HepG2 (cell line): Measurements from ENCODE around the gene STX5. TPM values are rescaled to one million over a fixed set of nuclear protein-coding genes. Genes with fewer than 3 reads are reported as not detected.

Experiments
- BRD4 ChIP-seq: sonication (generic); formaldehyde crosslinking; IDR thresholded peaks from 2 replicates; pipeline ENCODE4 v1.4.0; 2020; ENCODE audit warnings: missing genetic modification reagents
- GPN1 ChIP-seq: sonication (generic); formaldehyde crosslinking; IDR thresholded peaks from 2 replicates; pipeline ENCODE4 v1.5.1; 2020; ENCODE audit warnings: missing genetic modification reagents, borderline replicate concordance
- NR3C1 ChIP-seq: sonication (generic); formaldehyde crosslinking; IDR thresholded peaks from 2 replicates; pipeline ENCODE4 v1.4.0; 2020; ENCODE audit warnings: missing genetic modification reagents
- RAD51 ChIP-seq: fragments of 450-650 bp; IDR thresholded peaks from 2 replicates; pipeline ENCODE4 v1.6.1; 2016; ENCODE audit warnings: borderline replicate concordance
- RBAK ChIP-seq: sonication (generic); formaldehyde crosslinking; IDR thresholded peaks from 2 replicates; pipeline ENCODE4 v1.5.1; 2020; ENCODE audit warnings: mild to moderate bottlenecking, missing genetic modification reagents
- RBFOX2 ChIP-seq: fragments of 200-400 bp; formaldehyde crosslinking; IDR thresholded peaks from 2 replicates; pipeline ENCODE4 v1.6.1; 2017; ENCODE audit warnings: low read depth, mild to moderate bottlenecking, low read length
- SNAI1 ChIP-seq: sonication (generic); formaldehyde crosslinking; IDR thresholded peaks from 2 replicates; pipeline ENCODE4 v1.5.0; 2020; ENCODE audit warnings: mild to moderate bottlenecking, missing genetic modification reagents, borderline replicate concordance
- ZKSCAN5 ChIP-seq: sonication (generic); formaldehyde crosslinking; IDR thresholded peaks from 2 replicates; pipeline ENCODE4 v1.5.1; 2020; ENCODE audit warnings: mild to moderate bottlenecking, missing genetic modification reagents
- ZNF10 ChIP-seq: sonication (generic); formaldehyde crosslinking; IDR thresholded peaks from 2 replicates; pipeline ENCODE4 v1.4.0; 2020; ENCODE audit warnings: mild to moderate bottlenecking, low read depth, missing genetic modification reagents, borderline replicate concordance
- ZNF101 ChIP-seq: sonication (generic); formaldehyde crosslinking; IDR thresholded peaks from 2 replicates; pipeline ENCODE4 v1.4.0; 2020; ENCODE audit warnings: mild to moderate bottlenecking, low read depth, missing genetic modification reagents, borderline replicate concordance
- ZNF12 ChIP-seq: sonication (generic); formaldehyde crosslinking; IDR thresholded peaks from 2 replicates; pipeline ENCODE4 v1.5.0; 2020; ENCODE audit warnings: missing genetic modification reagents
- ZNF329 ChIP-seq: sonication (generic); formaldehyde crosslinking; IDR thresholded peaks from 2 replicates; pipeline ENCODE4 v1.9.0; 2021; ENCODE audit warnings: low read depth, mild to moderate bottlenecking, missing genetic modification reagents
- ZNF33A ChIP-seq: sonication (generic); formaldehyde crosslinking; IDR thresholded peaks from 2 replicates; pipeline ENCODE4 v1.5.1; 2020; ENCODE audit warnings: missing genetic modification reagents, mild to moderate bottlenecking, moderate library complexity, borderline replicate concordance
- ZNF343 ChIP-seq: sonication (generic); formaldehyde crosslinking; IDR thresholded peaks from 2 replicates; pipeline ENCODE4 v1.4.0; 2020; ENCODE audit warnings: mild to moderate bottlenecking, missing genetic modification reagents
- ZNF350 ChIP-seq: sonication (generic); formaldehyde crosslinking; IDR thresholded peaks from 2 replicates; pipeline ENCODE4 v1.4.0; 2020; ENCODE audit warnings: mild to moderate bottlenecking, low read depth, missing genetic modification reagents, borderline replicate concordance
- ZSCAN31 ChIP-seq: sonication (generic); formaldehyde crosslinking; IDR thresholded peaks from 2 replicates; pipeline ENCODE4 v1.5.0; 2020; ENCODE audit warnings: low read depth, mild to moderate bottlenecking, missing genetic modification reagents
- polyA plus RNA-seq, 8 experiments: library from polyadenylated mRNA; depleted of rRNA in 3 of 8; stranded (reverse) in 7 of 8; unstranded in 1 of 8; fragments of >200 nt; fragmentation: Illumina TruSeq in 4 of 8; extraction: Trizol in 4 of 8; gene quantifications; 2 replicates each; pipeline versions ENCODE4 v1.2.1 to v1.2.3, GENCODE V29; 2011 to 2016; ENCODE audit warnings: low read depth in 4 of 8, missing spikeins in 1 of 8, mixed read lengths in 1 of 8; ENCODE audit not compliant: insufficient read depth in 1 of 8
- total RNA-seq, 5 experiments: library from RNA; depleted of rRNA; stranded (reverse); fragments of >200 nt; fragmentation: Illumina TruSeq; extraction: Trizol; gene quantifications; 2 replicates each; pipeline ENCODE4 v1.2.3, GENCODE V29; 2016; ENCODE audit warnings: low read depth in 1 of 5
- TF ChIP-seq, protein P1 (sequence below): sonication (generic); formaldehyde crosslinking; IDR thresholded peaks from 2 replicates; pipeline ENCODE4 v1.4.0; 2020; ENCODE audit warnings: missing genetic modification reagents
- TF ChIP-seq, protein P2 (sequence below): sonication (generic); formaldehyde crosslinking; IDR thresholded peaks from 2 replicates; pipeline ENCODE4 v1.5.0; 2020; ENCODE audit warnings: missing genetic modification reagents
- TF ChIP-seq, protein P3 (sequence below), 2 experiments: sonication (generic) in 1 of 2; formaldehyde crosslinking in 1 of 2; IDR thresholded peaks; 2 replicates each; pipeline versions ENCODE4 v1.4.0 to v1.6.1; 2018 to 2020; ENCODE audit warnings: missing genetic modification reagents in 2 of 2, borderline replicate concordance in 1 of 2, low read depth in 1 of 2, mild to moderate bottlenecking in 1 of 2, missing biosample characterization in 1 of 2
- TF ChIP-seq, protein P4 (sequence below): IDR thresholded peaks from 2 replicates; pipeline ENCODE4 v1.6.1; 2016; ENCODE audit warnings: low read depth

The STX5 gene
- total and polyA plus RNA-seq, 2 of the 13 experiments (the other 11 are each of a cell fraction or from before 2014, with no cell fraction given) = 26.9 to 30.0 TPM

DNA sequence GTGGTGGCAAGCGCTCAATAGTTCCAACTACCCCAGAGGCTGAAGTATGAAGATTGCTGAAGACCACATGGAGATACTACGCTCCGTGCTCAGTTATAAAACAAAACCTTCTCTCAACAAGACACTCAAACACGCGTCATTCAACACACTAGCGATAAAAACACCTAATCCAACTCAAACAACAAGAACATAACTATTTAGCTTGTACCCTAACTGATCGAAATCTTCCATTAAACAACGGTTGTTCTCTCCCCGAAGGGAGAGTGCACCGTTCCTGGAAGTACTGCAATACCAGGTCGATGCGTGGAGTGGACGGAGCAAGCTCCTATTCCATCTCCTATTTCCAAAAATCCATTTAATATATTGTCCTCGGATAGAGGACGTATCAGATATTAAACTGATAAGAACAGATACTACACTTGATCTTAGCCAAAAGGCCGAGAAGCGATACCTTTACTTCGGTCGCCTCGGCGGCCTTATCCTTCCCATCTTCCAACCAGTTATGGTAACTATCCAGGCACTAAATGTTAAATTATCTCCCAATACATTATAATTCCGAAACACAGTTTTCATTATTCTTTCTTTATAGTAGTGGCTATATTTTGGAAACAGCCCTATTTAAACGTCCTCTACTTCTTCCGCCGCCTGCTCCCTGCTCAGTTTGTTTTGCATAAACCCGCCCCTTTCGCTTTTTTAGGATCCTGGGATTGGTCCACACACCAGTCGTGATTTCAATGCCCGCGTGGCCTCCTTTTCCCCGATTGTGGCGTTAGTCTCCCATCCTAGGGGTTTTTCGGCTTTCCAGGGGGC is 9.7 kb upstream of the STX5 start (continued):
- peak; percentile 79 for TF ChIP-seq ZNF12 (CRISPR knock-in tag)
- TF ChIP-seq RBFOX2 = peak; percentile 91
- no peak for TF ChIP-seq RAD51
- TF ChIP-seq ZNF329 (CRISPR knock-in tag) = peak; percentile 90
- no peak for TF ChIP-seq SNAI1 (CRISPR knock-in tag)
- TF ChIP-seq, protein P1, sequence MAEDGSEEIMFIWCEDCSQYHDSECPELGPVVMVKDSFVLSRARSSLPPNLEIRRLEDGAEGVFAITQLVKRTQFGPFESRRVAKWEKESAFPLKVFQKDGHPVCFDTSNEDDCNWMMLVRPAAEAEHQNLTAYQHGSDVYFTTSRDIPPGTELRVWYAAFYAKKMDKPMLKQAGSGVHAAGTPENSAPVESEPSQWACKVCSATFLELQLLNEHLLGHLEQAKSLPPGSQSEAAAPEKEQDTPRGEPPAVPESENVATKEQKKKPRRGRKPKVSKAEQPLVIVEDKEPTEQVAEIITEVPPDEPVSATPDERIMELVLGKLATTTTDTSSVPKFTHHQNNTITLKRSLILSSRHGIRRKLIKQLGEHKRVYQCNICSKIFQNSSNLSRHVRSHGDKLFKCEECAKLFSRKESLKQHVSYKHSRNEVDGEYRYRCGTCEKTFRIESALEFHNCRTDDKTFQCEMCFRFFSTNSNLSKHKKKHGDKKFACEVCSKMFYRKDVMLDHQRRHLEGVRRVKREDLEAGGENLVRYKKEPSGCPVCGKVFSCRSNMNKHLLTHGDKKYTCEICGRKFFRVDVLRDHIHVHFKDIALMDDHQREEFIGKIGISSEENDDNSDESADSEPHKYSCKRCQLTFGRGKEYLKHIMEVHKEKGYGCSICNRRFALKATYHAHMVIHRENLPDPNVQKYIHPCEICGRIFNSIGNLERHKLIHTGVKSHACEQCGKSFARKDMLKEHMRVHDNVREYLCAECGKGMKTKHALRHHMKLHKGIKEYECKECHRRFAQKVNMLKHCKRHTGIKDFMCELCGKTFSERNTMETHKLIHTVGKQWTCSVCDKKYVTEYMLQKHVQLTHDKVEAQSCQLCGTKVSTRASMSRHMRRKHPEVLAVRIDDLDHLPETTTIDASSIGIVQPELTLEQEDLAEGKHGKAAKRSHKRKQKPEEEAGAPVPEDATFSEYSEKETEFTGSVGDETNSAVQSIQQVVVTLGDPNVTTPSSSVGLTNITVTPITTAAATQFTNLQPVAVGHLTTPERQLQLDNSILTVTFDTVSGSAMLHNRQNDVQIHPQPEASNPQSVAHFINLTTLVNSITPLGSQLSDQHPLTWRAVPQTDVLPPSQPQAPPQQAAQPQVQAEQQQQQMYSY (CRISPR knock-in tag) = peak; percentile 76; the same call in 1 of the 2 replicates
- TF ChIP-seq, protein P2, sequence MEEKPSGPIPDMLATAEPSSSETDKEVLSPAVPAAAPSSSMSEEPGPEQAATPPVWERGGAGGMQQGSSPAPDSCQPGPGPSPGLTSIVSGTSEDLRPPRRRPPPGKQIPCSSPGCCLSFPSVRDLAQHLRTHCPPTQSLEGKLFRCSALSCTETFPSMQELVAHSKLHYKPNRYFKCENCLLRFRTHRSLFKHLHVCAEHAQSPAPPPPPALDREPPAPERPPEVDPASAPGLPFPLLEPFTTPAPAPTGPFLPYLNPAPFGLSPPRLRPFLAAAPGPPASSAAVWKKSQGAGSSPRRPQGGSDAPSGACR (CRISPR knock-in tag) = peak; percentile 77; the same call in 1 of the 2 replicates
- TF ChIP-seq, protein P3, sequence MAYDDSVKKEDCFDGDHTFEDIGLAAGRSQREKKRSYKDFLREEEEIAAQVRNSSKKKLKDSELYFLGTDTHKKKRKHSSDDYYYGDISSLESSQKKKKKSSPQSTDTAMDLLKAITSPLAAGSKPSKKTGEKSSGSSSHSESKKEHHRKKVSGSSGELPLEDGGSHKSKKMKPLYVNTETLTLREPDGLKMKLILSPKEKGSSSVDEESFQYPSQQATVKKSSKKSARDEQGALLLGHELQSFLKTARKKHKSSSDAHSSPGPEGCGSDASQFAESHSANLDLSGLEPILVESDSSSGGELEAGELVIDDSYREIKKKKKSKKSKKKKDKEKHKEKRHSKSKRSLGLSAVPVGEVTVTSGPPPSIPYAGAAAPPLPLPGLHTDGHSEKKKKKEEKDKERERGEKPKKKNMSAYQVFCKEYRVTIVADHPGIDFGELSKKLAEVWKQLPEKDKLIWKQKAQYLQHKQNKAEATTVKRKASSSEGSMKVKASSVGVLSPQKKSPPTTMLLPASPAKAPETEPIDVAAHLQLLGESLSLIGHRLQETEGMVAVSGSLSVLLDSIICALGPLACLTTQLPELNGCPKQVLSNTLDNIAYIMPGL (CRISPR knock-in tag; IDR thresholded peaks at IDR 0.05; ENCODE audit: borderline replicate concordance in 1 of 2, low read depth in 1 of 2) = peak in 1 of 2 experiments; percentile 82; a peak in 2 of 4 replicates
- no peak; the same call in 1 of the 2 replicates for TF ChIP-seq ZKSCAN5 (CRISPR knock-in tag)
- 0 out of 2 replicates have a peak, but pooled peaks have one; percentile 50 for TF ChIP-seq ZNF33A
- TF ChIP-seq, protein P4, sequence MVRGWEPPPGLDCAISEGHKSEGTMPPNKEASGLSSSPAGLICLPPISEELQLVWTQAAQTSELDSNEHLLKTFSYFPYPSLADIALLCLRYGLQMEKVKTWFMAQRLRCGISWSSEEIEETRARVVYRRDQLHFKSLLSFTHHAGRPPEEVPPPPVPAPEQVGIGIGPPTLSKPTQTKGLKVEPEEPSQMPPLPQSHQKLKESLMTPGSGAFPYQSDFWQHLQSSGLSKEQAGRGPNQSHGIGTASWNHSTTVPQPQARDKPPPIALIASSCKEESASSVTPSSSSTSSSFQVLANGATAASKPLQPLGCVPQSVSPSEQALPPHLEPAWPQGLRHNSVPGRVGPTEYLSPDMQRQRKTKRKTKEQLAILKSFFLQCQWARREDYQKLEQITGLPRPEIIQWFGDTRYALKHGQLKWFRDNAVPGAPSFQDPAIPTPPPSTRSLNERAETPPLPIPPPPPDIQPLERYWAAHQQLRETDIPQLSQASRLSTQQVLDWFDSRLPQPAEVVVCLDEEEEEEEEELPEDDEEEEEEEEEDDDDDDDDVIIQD (CRISPR knock-in tag) = no peak
- TF ChIP-seq RBAK = no peak
- no peak for TF ChIP-seq ZNF343 (CRISPR knock-in tag)
- TF ChIP-seq ZNF101 (CRISPR knock-in tag) = peak; percentile 77; the same call in 1 of the 2 replicates
- peak; percentile 69; the same call in 1 of the 2 replicates for TF ChIP-seq ZSCAN31 (CRISPR knock-in tag)
- peak; percentile 69; the same call in 1 of the 2 replicates for TF ChIP-seq BRD4 (CRISPR knock-in tag)
- TF ChIP-seq GPN1 (CRISPR knock-in tag) = no peak
- no peak for TF ChIP-seq ZNF10 (CRISPR knock-in tag)
- no peak for TF ChIP-seq NR3C1 (CRISPR knock-in tag)
- no peak for TF ChIP-seq ZNF350 (CRISPR knock-in tag)
